HepG2 (cell line): Measurements from ENCODE around the gene NAGS.

Experiments
- RELA ChIP-seq: sonication (generic); formaldehyde crosslinking; IDR thresholded peaks from 2 replicates; pipeline ENCODE4 v1.4.0; 2020; ENCODE audit warnings: missing genetic modification reagents
- TF ChIP-seq, protein P1 (sequence below): sonication (generic); formaldehyde crosslinking; IDR thresholded peaks from 2 replicates; pipeline ENCODE4 v1.8.0; 2022; ENCODE audit warnings: mild to moderate bottlenecking, missing genetic modification reagents

GRCh38 chr17:43962479-43962878, 41.9 kb upstream of the NAGS start:
- no peak for TF ChIP-seq RELA (CRISPR knock-in tag)
- TF ChIP-seq, protein P1, sequence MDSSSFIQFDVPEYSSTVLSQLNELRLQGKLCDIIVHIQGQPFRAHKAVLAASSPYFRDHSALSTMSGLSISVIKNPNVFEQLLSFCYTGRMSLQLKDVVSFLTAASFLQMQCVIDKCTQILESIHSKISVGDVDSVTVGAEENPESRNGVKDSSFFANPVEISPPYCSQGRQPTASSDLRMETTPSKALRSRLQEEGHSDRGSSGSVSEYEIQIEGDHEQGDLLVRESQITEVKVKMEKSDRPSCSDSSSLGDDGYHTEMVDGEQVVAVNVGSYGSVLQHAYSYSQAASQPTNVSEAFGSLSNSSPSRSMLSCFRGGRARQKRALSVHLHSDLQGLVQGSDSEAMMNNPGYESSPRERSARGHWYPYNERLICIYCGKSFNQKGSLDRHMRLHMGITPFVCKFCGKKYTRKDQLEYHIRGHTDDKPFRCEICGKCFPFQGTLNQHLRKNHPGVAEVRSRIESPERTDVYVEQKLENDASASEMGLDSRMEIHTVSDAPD (CRISPR knock-in tag), result no peak
